Ovary (tissue), 9 donors: ENCODE data around the gene OR8K1. TPM values are rescaled to one million over a fixed set of nuclear protein-coding genes. Genes with fewer than 3 reads are reported as not detected.

Experiments used
- DNase-seq, 5 donors: peaks; one replicate each; pipeline ENCODE4 v3.0.0-alpha.2; 2019 to 2020
- H3K27ac ChIP-seq, 2 donors: fragments of 200-600 bp; one replicate each; pipeline versions ENCODE4 v1.5.1 to v1.8.0; 2019 to 2022
- H3K27me3 ChIP-seq: fragments of 200-600 bp; one replicate; pipeline ENCODE4 v1.8.0; 2022
- H3K36me3 ChIP-seq: fragments of 200-600 bp; sonication (generic); one replicate; pipeline ENCODE4 v1.5.1; 2019
- H3K4me1 ChIP-seq: one replicate; pipeline ENCODE4 v1.8.1; 2013; ENCODE audit warnings: mild to moderate bottlenecking, moderate library complexity; ENCODE audit not compliant: insufficient read depth
- H3K4me3 ChIP-seq: fragments of 200-600 bp; sonication (generic); one replicate; pipeline ENCODE4 v1.5.1; 2017
- H3K9me3 ChIP-seq, 2 donors: fragments of 200-600 bp in 1 of 2; sonication (generic) in 1 of 2; one replicate each; pipeline versions ENCODE4 v1.5.1 to v1.8.1; 2013 to 2019; ENCODE audit warnings: mild to moderate bottlenecking in 1 of 2, moderate library complexity in 1 of 2
- EP300 ChIP-seq: sonication (generic); formaldehyde crosslinking; IDR thresholded peaks from one replicate; pipeline ENCODE4 v1.6.1; 2017; ENCODE audit warnings: antibody characterized with exemption
- POLR2A ChIP-seq: fragments of 450-650 bp; IDR thresholded peaks from one replicate; pipeline ENCODE4 v1.6.1; 2017; ENCODE audit warnings: antibody characterized with exemption, mild to moderate bottlenecking, moderate library complexity
- WGBS, 3 donors: extraction: QIAGEN DNeasy Blood & Tissue Kit in 1 of 3; methylation state at CpG; one replicate each; pipeline versions ENCODE4 v1.1.5 to v1.1.7; 2013 to 2017; 5-methylcytosine and 5-hydroxymethylcytosine counted together
- intact Hi-C, 4 donors: fragments of 100-400 bp; cut with DNase I; formaldehyde crosslinking; loops; one replicate each; pipeline versions ENCODE4 v1.11.0 to v1.15.1; 2022 to 2023
- polyA plus RNA-seq, 2 donors: library from polyadenylated mRNA; stranded (reverse); fragments of 200-250 nt in 1 of 2; fragments of 350-450 nt in 1 of 2; fragmentation: Illumina TruSeq in 1 of 2; extraction: RNeasy Lipid Tissue Mini Kit (QIAGEN cat#74804) in 1 of 2; gene quantifications; one replicate each; pipeline ENCODE4 v1.2.3, GENCODE V29; 2013 to 2014
- total RNA-seq, 7 donors: library from RNA; depleted of rRNA in 2 of 7; stranded (reverse); fragments of >200 nt in 2 of 7; fragmentation: NEBNext Ultra II Directional in 3 of 7; extraction: Animal tissue kit (Norgen Biotek cat#: 25700) in 3 of 7; gene quantifications; one replicate each; pipeline versions ENCODE4 v1.1.0 to v1.2.4, GENCODE V29; 2016 to 2023
- TF ChIP-seq, protein P1 (sequence below), 3 donors: fragments of 450-650 bp in 2 of 3; fragments of 200-600 bp in 1 of 3; IDR thresholded peaks; one replicate each; pipeline versions ENCODE4 v1.5.1 to v1.8.0; 2016 to 2022; ENCODE audit warnings: antibody characterized with exemption in 3 of 3, mild to moderate bottlenecking in 1 of 3
- donor health status: DM: no; HTN: no; CAD: no; lungs with moderate emphysema.
- donor health status: DM: no; HTN: no; CAD: no.
- donor health status: Bipolar disorder and iron deficiency.
- donor health status: DM: yes; HTN: yes; CAD: no.
- donor health status: DM: no; HTN: no; CAD: no.
- donor health status: DM: yes; HTN: yes; CAD: no.

OR8K1 gene
- total and polyA plus RNA-seq, 9 donors: not detected

DNA sequence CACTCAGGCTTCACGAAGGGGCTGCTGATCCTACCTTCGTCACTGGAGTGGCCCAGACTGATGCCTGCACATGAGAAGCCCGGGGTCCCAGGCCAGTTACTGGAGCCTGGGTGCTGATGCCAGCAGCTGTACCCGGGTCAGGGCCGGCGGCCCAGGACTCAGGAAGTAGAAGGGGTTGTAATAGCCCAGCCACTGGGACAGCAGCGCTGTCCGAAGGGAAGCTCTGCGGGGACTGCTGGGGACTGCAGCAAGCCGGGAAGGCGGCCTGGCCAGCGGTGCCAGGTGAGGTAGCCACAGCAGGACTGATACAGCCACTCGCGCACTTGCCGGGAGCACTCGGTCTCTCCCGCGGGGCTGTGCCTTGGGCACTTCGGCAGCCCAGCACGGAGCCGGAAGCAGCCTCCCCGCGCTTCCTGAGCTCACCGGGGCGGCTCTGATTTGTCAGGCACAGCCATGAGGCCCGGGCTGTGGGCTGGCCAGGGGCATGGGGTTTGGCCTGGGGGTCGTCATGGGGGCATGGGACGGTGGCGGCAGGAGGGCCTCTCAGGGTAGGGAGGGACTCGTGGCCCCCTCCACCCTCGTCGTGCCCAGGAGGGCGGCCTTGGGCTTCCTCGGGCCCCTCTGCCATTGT, 13.9 kb upstream of the OR8K1 start:
- TF ChIP-seq EP300 (no peak), POLR2A (no peak)
- TF ChIP-seq, protein P1, sequence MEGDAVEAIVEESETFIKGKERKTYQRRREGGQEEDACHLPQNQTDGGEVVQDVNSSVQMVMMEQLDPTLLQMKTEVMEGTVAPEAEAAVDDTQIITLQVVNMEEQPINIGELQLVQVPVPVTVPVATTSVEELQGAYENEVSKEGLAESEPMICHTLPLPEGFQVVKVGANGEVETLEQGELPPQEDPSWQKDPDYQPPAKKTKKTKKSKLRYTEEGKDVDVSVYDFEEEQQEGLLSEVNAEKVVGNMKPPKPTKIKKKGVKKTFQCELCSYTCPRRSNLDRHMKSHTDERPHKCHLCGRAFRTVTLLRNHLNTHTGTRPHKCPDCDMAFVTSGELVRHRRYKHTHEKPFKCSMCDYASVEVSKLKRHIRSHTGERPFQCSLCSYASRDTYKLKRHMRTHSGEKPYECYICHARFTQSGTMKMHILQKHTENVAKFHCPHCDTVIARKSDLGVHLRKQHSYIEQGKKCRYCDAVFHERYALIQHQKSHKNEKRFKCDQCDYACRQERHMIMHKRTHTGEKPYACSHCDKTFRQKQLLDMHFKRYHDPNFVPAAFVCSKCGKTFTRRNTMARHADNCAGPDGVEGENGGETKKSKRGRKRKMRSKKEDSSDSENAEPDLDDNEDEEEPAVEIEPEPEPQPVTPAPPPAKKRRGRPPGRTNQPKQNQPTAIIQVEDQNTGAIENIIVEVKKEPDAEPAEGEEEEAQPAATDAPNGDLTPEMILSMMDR (IDR thresholded peaks at IDR 0.05): no peak
- Histone ChIP-seq H3K36me3 (no peaks in the 10 kb centered on the region), H3K27ac (no peak overlapping the region), H3K9me3 (peaks cover 0 to 3% of the 10 kb centered on the region in 2 donors), H3K4me3 (no peak overlapping the region), H3K27me3 (no peaks in the 10 kb centered on the region), H3K4me1 (no peaks in the 10 kb centered on the region)
- 85 to 87% (median 86%) methylated on average over 16 to 34 of the region's 34 CpGs for WGBS, 3 donors
- intact Hi-C loops: no loop called here
- no peak for DNase-seq

DNA sequence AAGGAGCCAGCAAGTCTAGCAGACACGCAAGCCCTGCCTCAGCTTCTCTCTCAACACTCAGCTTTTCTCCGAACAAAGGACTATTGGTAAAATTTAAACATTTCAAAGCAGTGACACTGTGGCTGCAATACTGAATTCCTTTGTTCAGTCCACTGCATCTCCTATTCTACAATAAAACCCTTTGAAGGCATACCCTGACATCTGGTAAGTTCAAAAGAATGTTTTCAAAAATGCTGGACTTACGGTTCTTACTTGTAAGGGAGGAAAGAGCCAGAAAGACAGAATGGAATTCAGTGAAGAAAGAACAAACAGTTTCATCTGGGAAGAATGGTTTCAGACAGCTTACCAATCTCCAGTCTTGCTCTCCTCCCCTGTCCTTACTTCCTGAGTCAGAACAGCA, 12.7 kb upstream of the OR8K1 start:
- intact Hi-C loops: no loop called here
- H3K4me3 ChIP-seq: no peak overlapping the region
- H3K27ac ChIP-seq: no peak overlapping the region
- no peaks in the 10 kb centered on the region for H3K4me1 ChIP-seq
- no peak for DNase-seq
- TF ChIP-seq, protein P1 (IDR thresholded peaks at IDR 0.05): no peak
- TF ChIP-seq POLR2A (no peak), EP300 (no peak)
- no peaks in the 10 kb centered on the region for H3K36me3 ChIP-seq
- H3K9me3 ChIP-seq: peaks cover 0 to 3% of the 10 kb centered on the region in 2 donors
- WGBS, 3 donors: 60 to 67% (median 66%) methylated on average over 3 of the region's 3 CpGs
- no peaks in the 10 kb centered on the region for H3K27me3 ChIP-seq

DNA sequence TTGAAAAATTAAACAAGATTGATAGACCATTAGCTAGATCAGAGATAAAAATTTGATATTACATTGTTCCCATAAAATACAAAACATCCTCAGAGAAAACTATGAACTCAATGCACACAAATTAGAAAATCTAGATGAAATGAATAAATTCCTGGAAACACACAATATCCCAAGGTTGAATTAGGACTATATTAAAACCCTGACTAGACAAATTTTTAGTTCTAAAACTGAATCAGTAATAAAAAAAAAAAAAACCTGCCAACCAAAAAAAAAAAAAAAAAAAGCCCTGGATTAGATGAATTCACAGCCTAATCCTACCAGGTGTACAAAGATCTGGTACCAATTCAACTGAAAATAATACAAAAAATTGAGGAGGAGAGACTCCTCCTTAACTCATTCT, 5.5 kb upstream of the OR8K1 start:
- no peak overlapping the region for H3K27ac ChIP-seq
- no peaks in the 10 kb centered on the region for H3K27me3 ChIP-seq
- no peaks in the 10 kb centered on the region for H3K36me3 ChIP-seq
- H3K4me1 ChIP-seq: no peaks in the 10 kb centered on the region
- intact Hi-C loops: no loop called here
- TF ChIP-seq POLR2A (no peak), EP300 (no peak)
- TF ChIP-seq, protein P1 (IDR thresholded peaks at IDR 0.05): no peak
- H3K4me3 ChIP-seq: no peak overlapping the region
- H3K9me3 ChIP-seq: no peaks in the 10 kb centered on the region
- DNase-seq: no peak

DNA sequence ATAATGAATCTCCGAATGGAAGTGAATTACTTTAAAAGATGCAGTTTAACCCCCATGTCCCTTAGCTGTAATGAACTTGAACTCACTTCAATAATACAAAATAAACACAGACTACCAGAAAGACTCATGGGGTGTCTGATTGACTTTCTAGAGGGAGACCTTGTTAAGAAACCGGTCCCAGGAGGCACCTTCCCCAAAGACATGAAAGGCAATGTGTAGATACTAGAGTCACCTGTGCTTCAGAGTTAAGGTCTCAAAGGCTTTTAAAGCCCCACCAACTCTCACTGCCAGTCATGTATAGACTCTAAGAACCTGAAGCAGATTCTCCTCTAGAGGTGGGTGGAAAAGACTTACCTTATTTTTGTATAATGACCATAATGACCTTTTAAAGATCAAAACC, 8.2 kb downstream of the OR8K1 start, which contains the start of gene OR8J1:
Gene OR8J1, plus strand, starts transcription at position 301 of the 400 bp plus-strand sequence. CDS start 5,956 bp downstream, outside the sequence.
- DNase-seq: no peak
- WGBS, 3 donors: 59 to 79% (median 71%) methylated on average over 2 of the region's 2 CpGs
- Histone ChIP-seq H3K27me3 (peaks cover 2% of the 10 kb centered on the region), H3K4me1 (no peaks in the 10 kb centered on the region), H3K36me3 (no peaks in the 10 kb centered on the region), H3K27ac (no peak within 1 kb of the TSS), H3K9me3 (no peaks in the 10 kb centered on the region), H3K4me3 (no peak within 1 kb of the TSS)
- TF ChIP-seq EP300 (no peak), POLR2A (no peak)
- TF ChIP-seq, protein P1 (IDR thresholded peaks at IDR 0.05): no peak
- intact Hi-C loops: no loop called here
